ENCODE measurements around the gene ASB14. TPM values are rescaled to one million over a fixed set of nuclear protein-coding genes. Genes with fewer than 3 reads are reported as not detected.

ASB14 gene
- total RNA-seq, 4 donors from 2014 or later = not detected

GRCh38 chr3:57278237-57278636 lies 14.2 kb downstream of the ASB14 start:
- DNase-seq (ENCODE audit: low spot score) (no peak), ATAC-seq (ENCODE audit: low FRiP score) (no peak)
- TF ChIP-seq, protein P1, sequence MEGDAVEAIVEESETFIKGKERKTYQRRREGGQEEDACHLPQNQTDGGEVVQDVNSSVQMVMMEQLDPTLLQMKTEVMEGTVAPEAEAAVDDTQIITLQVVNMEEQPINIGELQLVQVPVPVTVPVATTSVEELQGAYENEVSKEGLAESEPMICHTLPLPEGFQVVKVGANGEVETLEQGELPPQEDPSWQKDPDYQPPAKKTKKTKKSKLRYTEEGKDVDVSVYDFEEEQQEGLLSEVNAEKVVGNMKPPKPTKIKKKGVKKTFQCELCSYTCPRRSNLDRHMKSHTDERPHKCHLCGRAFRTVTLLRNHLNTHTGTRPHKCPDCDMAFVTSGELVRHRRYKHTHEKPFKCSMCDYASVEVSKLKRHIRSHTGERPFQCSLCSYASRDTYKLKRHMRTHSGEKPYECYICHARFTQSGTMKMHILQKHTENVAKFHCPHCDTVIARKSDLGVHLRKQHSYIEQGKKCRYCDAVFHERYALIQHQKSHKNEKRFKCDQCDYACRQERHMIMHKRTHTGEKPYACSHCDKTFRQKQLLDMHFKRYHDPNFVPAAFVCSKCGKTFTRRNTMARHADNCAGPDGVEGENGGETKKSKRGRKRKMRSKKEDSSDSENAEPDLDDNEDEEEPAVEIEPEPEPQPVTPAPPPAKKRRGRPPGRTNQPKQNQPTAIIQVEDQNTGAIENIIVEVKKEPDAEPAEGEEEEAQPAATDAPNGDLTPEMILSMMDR (IDR thresholded peaks at IDR 0.05) = no peak

GRCh38 chr3:57275393-57275792 lies 17.1 kb downstream of the ASB14 start:
- ATAC-seq (ENCODE audit: low FRiP score) = no peak
- TF ChIP-seq, protein P1 (IDR thresholded peaks at IDR 0.05) = no peak
- DNase-seq (ENCODE audit: low spot score) = no peak

DNA sequence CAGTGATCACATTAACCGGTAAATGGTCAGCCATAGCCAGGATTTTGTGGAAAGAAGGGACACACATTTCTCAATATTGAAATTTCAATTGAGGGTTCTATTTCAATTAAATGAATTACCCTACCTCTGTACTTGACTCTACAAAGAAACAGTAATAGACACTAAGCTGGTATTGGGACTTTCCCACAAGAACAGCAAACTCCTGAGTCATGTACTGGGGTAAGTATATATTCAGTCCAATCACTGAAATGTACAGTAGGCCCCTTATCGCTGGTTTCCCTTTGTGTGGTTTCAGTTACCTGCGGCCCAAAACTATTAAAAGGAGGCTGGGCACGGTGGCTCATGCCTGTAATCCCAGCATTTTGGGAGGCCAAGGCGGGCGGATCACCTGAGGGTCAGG lies 17.6 kb downstream of the ASB14 start:
- TF ChIP-seq, protein P1 (IDR thresholded peaks at IDR 0.05) = no peak
- DNase-seq (ENCODE audit: low spot score) (no peak), ATAC-seq (ENCODE audit: low FRiP score) (no peak)

DNA sequence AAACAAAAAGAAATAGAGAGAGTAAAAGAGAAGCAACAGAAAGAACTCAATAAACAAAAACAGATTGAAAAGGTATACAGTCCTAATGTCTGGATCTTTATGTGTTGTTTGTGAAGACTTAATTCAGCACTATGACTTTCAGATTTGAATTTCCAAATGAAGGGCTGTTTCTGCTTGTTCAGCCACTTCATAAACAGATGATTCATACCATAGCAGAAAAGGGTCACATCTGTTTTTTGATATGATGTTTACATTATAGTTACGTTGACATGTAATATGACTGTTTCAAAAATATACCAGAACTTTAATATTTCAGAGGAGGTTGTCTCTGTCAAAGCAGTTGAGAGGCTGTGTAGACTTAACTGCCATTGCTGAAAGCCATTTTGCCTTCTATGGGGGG lies 24.1 kb downstream of the ASB14 start:
- no peak for ATAC-seq (ENCODE audit: low FRiP score)
- DNase-seq (ENCODE audit: low spot score) = no peak
- TF ChIP-seq, protein P1 (IDR thresholded peaks at IDR 0.05) = no peak

DNA sequence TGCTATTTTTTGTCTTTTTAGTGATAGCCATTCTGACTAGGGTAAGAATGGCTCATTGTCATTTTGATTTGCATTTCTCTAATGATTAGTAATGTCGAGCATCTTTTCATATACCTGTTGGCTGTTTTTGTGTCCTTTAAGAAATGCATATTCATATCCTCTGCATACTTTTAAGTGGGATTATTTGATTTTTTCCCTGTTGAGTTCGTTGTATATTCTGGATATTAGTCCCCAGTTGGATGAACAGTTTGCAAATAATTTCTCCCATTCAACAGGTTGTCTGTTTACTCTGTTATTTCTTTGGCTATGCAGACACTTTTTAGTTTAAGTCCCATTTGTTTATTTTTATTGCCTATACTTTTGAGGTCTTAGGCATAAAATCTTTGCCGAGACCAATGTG lies 30.6 kb downstream of the ASB14 start:
- no peak for ATAC-seq (ENCODE audit: low FRiP score)
- TF ChIP-seq, protein P1 (IDR thresholded peaks at IDR 0.05) = no peak
- no peak for DNase-seq (ENCODE audit: low spot score)

GRCh38 chr3:57261119-57261518 lies 31.4 kb downstream of the ASB14 start:
- TF ChIP-seq, protein P1 (IDR thresholded peaks at IDR 0.05) = no peak
- ATAC-seq (ENCODE audit: low FRiP score) = no peak
- no peak for DNase-seq (ENCODE audit: low spot score)

DNA sequence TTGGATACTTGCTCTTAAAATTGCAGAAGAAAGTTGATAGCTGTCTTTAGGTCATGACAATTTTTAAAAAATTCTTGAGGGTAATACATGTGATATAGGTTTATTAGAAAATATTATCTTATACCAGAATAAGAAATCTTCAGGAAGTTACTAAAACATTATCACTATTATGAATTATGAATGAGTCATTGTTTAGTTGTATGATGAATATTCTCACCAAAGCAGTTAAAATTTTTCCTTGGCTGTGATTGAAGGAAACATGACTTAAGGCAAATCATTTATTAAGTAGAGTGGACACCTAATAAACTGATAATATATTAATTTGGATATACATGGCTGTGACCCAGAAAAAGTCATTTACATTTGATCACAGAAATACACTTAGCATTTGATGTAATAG lies 34.8 kb downstream of the ASB14 start:
- DNase-seq (ENCODE audit: low spot score) = no peak
- TF ChIP-seq, protein P1 (IDR thresholded peaks at IDR 0.05) = no peak
- ATAC-seq (ENCODE audit: low FRiP score) = no peak
